Measurements from ENCODE around the gene ITPR1. TPM values are rescaled to one million over a fixed set of nuclear protein-coding genes. Genes with fewer than 3 reads are reported as not detected.

The ITPR1 gene
- total RNA-seq, 1 experiment from 2014 or later: 9.9 TPM

- in situ Hi-C loops (cut with HindIII; ENCODE audit: low sequenced_read_pairs): no loop called here
- DNase-seq (ENCODE audit: low spot score): peak; percentile 60
Observed at GRCh38 chr3:4656059-4656458, 162.9 kb downstream of the ITPR1 start.

GRCh38 chr3:4656626-4657328, 163.6 kb downstream of the ITPR1 start:
- DNase-seq (ENCODE audit: low spot score): no peak
- in situ Hi-C loops (cut with HindIII; ENCODE audit: low sequenced_read_pairs): no loop called here

- no peak for DNase-seq (ENCODE audit: low spot score)
- in situ Hi-C loops (cut with HindIII; ENCODE audit: low sequenced_read_pairs): no loop called here
Observed at GRCh38 chr3:4660936-4661335, 167.8 kb downstream of the ITPR1 start.

- DNase-seq (ENCODE audit: low spot score): no peak
Observed at GRCh38 chr3:4664412-4664811, 171.3 kb downstream of the ITPR1 start.

GRCh38 chr3:4665197-4665596, 172.0 kb downstream of the ITPR1 start:
- no peak for DNase-seq (ENCODE audit: low spot score)
- in situ Hi-C loops (cut with HindIII; ENCODE audit: low sequenced_read_pairs): no loop called here

More at GRCh38 chr3:4664412-4664811, 171.3 kb downstream of the ITPR1 start:
- in situ Hi-C loops (cut with HindIII; ENCODE audit: low sequenced_read_pairs): no loop called here

GRCh38 chr3:4666071-4666470, 172.9 kb downstream of the ITPR1 start:
- in situ Hi-C loops (cut with HindIII; ENCODE audit: low sequenced_read_pairs): no loop called here
- DNase-seq (ENCODE audit: low spot score): no peak

- in situ Hi-C loops (cut with HindIII; ENCODE audit: low sequenced_read_pairs): no loop called here
- peak; percentile 3 for DNase-seq (ENCODE audit: low spot score)
Observed at GRCh38 chr3:4670352-4670751, 177.2 kb downstream of the ITPR1 start.

GRCh38 chr3:4672725-4673275, 179.7 kb downstream of the ITPR1 start:
- in situ Hi-C loops (cut with HindIII; ENCODE audit: low sequenced_read_pairs): no loop called here
- DNase-seq (ENCODE audit: low spot score): no peak

GRCh38 chr3:4674216-4674615, 181.1 kb downstream of the ITPR1 start:
- in situ Hi-C loops (cut with HindIII; ENCODE audit: low sequenced_read_pairs): no loop called here
- DNase-seq (ENCODE audit: low spot score): no peak

GRCh38 chr3:4675704-4676103, 182.6 kb downstream of the ITPR1 start:
- in situ Hi-C loops (cut with HindIII; ENCODE audit: low sequenced_read_pairs): no loop called here
- DNase-seq (ENCODE audit: low spot score): no peak

- no peak for DNase-seq (ENCODE audit: low spot score)
- in situ Hi-C loops (cut with HindIII; ENCODE audit: low sequenced_read_pairs): no loop called here
Observed at GRCh38 chr3:4678320-4678719, 185.2 kb downstream of the ITPR1 start.

- DNase-seq (ENCODE audit: low spot score): no peak
- in situ Hi-C loops (cut with HindIII; ENCODE audit: low sequenced_read_pairs): no loop called here
Observed at GRCh38 chr3:4680227-4680691, 187.1 kb downstream of the ITPR1 start.

- no peak for DNase-seq (ENCODE audit: low spot score)
- in situ Hi-C loops (cut with HindIII; ENCODE audit: low sequenced_read_pairs): no loop called here
Observed at GRCh38 chr3:4680871-4681300, 187.7 kb downstream of the ITPR1 start.

- in situ Hi-C loops (cut with HindIII; ENCODE audit: low sequenced_read_pairs): no loop called here
- no peak for DNase-seq (ENCODE audit: low spot score)
Observed at GRCh38 chr3:4681301-4681700, 188.2 kb downstream of the ITPR1 start.

- DNase-seq (ENCODE audit: low spot score): no peak
- in situ Hi-C loops (cut with HindIII; ENCODE audit: low sequenced_read_pairs): no loop called here
Observed at GRCh38 chr3:4684117-4684516, 191.0 kb downstream of the ITPR1 start.

GRCh38 chr3:4684976-4685375, 191.8 kb downstream of the ITPR1 start:
- in situ Hi-C loops (cut with HindIII; ENCODE audit: low sequenced_read_pairs): no loop called here

GRCh38 chr3:4685673-4686345, 192.7 kb downstream of the ITPR1 start:
- in situ Hi-C loops (cut with HindIII; ENCODE audit: low sequenced_read_pairs): no loop called here
- no peak for DNase-seq (ENCODE audit: low spot score)

More at GRCh38 chr3:4684976-4685375, 191.8 kb downstream of the ITPR1 start:
- DNase-seq (ENCODE audit: low spot score): no peak

- in situ Hi-C loops (cut with HindIII; ENCODE audit: low sequenced_read_pairs): no loop called here
- DNase-seq (ENCODE audit: low spot score): no peak
Observed at GRCh38 chr3:4686619-4687018, 193.5 kb downstream of the ITPR1 start.

- in situ Hi-C loops (cut with HindIII; ENCODE audit: low sequenced_read_pairs): no loop called here
- DNase-seq (ENCODE audit: low spot score): no peak
Observed at GRCh38 chr3:4687167-4687566, 194.0 kb downstream of the ITPR1 start.

GRCh38 chr3:4687596-4687995, 194.4 kb downstream of the ITPR1 start:
- in situ Hi-C loops (cut with HindIII; ENCODE audit: low sequenced_read_pairs): no loop called here
- DNase-seq (ENCODE audit: low spot score): no peak
